ENCODE measurements around the gene OR4S1.
A peak's percentile ranks its signal among the peaks of the same experiment; 100 is the strongest.
"Not testable (repeated sequence)": the region's sequence is repeated elsewhere in the genome, so short reads cannot be mapped to it uniquely, and the experiment has no call there.

OR4S1 gene

GRCh38 chr11:48305923-48306322, at the start of gene OR4S1:
Gene OR4S1, plus strand, starts transcription at chr11:48306223. Its CDS starts 0 bp downstream, at chr11:48306223.
- no peak for TF ChIP-seq CTCF (IDR thresholded peaks at IDR 0.05; ENCODE audit: insufficient read depth, low read depth, low read length, missing control alignments)
- no peak within 1 kb of the TSS for H3K4me3 ChIP-seq (ENCODE audit: low read length)
- no peak for DNase-seq (ENCODE audit: low read depth)

- TF ChIP-seq CTCF (IDR thresholded peaks at IDR 0.05; ENCODE audit: insufficient read depth, low read depth, low read length, missing control alignments): no peak
- no peak overlapping the region for H3K4me3 ChIP-seq (ENCODE audit: low read length)
Measured at GRCh38 chr11:48261600-48261999, 44.4 kb upstream of the OR4S1 start.

GRCh38 chr11:48263423-48263911, 42.6 kb upstream of the OR4S1 start, which contains the start of gene OR4X1:
Gene OR4X1, plus strand, starts transcription at chr11:48263861. Its CDS starts 0 bp downstream, at chr11:48263861.
- no peak for TF ChIP-seq CTCF (IDR thresholded peaks at IDR 0.05; ENCODE audit: insufficient read depth, low read depth, low read length, missing control alignments)
- DNase-seq (ENCODE audit: low read depth): no peak
- no peak within 1 kb of the TSS for H3K4me3 ChIP-seq (ENCODE audit: low read length)

More at GRCh38 chr11:48261600-48261999, 44.4 kb upstream of the OR4S1 start:
- no peak for DNase-seq (ENCODE audit: low read depth)

GRCh38 chr11:48270621-48271020, 35.4 kb upstream of the OR4S1 start:
- no peak for DNase-seq (ENCODE audit: low read depth)
- H3K4me3 ChIP-seq (ENCODE audit: low read length): no peak overlapping the region
- TF ChIP-seq CTCF (IDR thresholded peaks at IDR 0.05; ENCODE audit: insufficient read depth, low read depth, low read length, missing control alignments): no peak

- H3K4me3 ChIP-seq (ENCODE audit: low read length): no peak overlapping the region
- no peak for TF ChIP-seq CTCF (IDR thresholded peaks at IDR 0.05; ENCODE audit: insufficient read depth, low read depth, low read length, missing control alignments)
- DNase-seq (ENCODE audit: low read depth): no peak
Measured at GRCh38 chr11:48272606-48273005, 33.4 kb upstream of the OR4S1 start.

GRCh38 chr11:48307760-48308386, 1.9 kb downstream of the OR4S1 start:
- TF ChIP-seq CTCF (IDR thresholded peaks at IDR 0.05; ENCODE audit: insufficient read depth, low read depth, low read length, missing control alignments): peak; percentile 84
- no peak overlapping the region for H3K4me3 ChIP-seq (ENCODE audit: low read length)
- peak; percentile 64 for DNase-seq (ENCODE audit: low read depth)

GRCh38 chr11:48313590-48313989, 7.6 kb downstream of the OR4S1 start:
- not testable (repeated sequence) for DNase-seq (ENCODE audit: low read depth); H3K4me3 ChIP-seq (ENCODE audit: low read length)

GRCh38 chr11:48319813-48320212, 13.8 kb downstream of the OR4S1 start:
- DNase-seq (ENCODE audit: low read depth): not testable (repeated sequence)

GRCh38 chr11:48324620-48325019, 18.6 kb downstream of the OR4S1 start, which contains the start of gene OR4C3:
Gene OR4C3, plus strand, starts transcription at chr11:48324920. Its CDS starts 102 bp downstream, at chr11:48325022.
- DNase-seq (ENCODE audit: low read depth); H3K4me3 ChIP-seq (ENCODE audit: low read length): not testable (repeated sequence)

More at GRCh38 chr11:48319813-48320212, 13.8 kb downstream of the OR4S1 start:
- not testable (repeated sequence) for H3K4me3 ChIP-seq (ENCODE audit: low read length)

Measured in epithelial cell of esophagus (primary cell).